Breast epithelium (tissue), 4 donors: Measurements from ENCODE around the gene CYP2C18. TPM values are rescaled to one million over a fixed set of nuclear protein-coding genes. Genes with fewer than 3 reads are reported as not detected.
"Not testable (repeated sequence)": the region's sequence is repeated elsewhere in the genome, so short reads cannot be mapped to it uniquely, and the experiment has no call there.

ENCODE experiments used
- DNase-seq, 2 donors: peaks; one replicate each; pipeline ENCODE4 v3.0.0-alpha.2; 2019; ENCODE audit warnings: low spot score in 2 of 2
- H3K27ac ChIP-seq, 2 donors: fragments of 200-600 bp; sonication (generic) in 1 of 2; one replicate each; pipeline ENCODE4 v1.5.1; 2016 to 2019; ENCODE audit warnings: mild to moderate bottlenecking in 1 of 2
- H3K27me3 ChIP-seq, 2 donors: fragments of 200-600 bp; sonication (generic) in 1 of 2; one replicate each; pipeline versions ENCODE4 v1.5.1 to v1.6.0; 2017 to 2019; ENCODE audit warnings: control low read depth in 1 of 2, mild to moderate bottlenecking in 1 of 2
- H3K36me3 ChIP-seq: fragments of 200-600 bp; one replicate; pipeline ENCODE4 v1.5.1; 2019
- H3K4me1 ChIP-seq, 2 donors: fragments of 200-600 bp; sonication (generic); one replicate each; pipeline ENCODE4 v1.5.1; 2016 to 2019; ENCODE audit warnings: control low read depth in 1 of 2
- H3K4me3 ChIP-seq, 3 donors: fragments of 200-600 bp; sonication (generic); 1 replicate in 2 of 3; 2 replicates in 1 of 3; pipeline ENCODE4 v1.5.1; 2016 to 2019; ENCODE audit warnings: mild to moderate bottlenecking in 3 of 3, moderate library complexity in 2 of 3
- H3K9me3 ChIP-seq, 2 donors: fragments of 200-600 bp; sonication (generic) in 1 of 2; one replicate each; pipeline ENCODE4 v1.5.1; 2016 to 2019; ENCODE audit warnings: control low read depth in 1 of 2
- POLR2A ChIP-seq: fragments of 450-650 bp; IDR thresholded peaks from one replicate; pipeline ENCODE4 v1.6.1; 2016; ENCODE audit warnings: antibody characterized with exemption, mild to moderate bottlenecking, moderate library complexity
- POLR2AphosphoS5 ChIP-seq, 3 donors: sonication (generic); formaldehyde crosslinking; IDR thresholded peaks; one replicate each; pipeline ENCODE4 v1.6.1; 2017; ENCODE audit warnings: antibody characterized with exemption in 3 of 3
- intact Hi-C: fragments of 100-400 bp; cut with DNase I; formaldehyde crosslinking; loops from one replicate; pipeline ENCODE4 v1.15.1; 2023; ENCODE audit warnings: low total_unique reads
- total RNA-seq, 3 donors: library from RNA; depleted of rRNA; stranded (reverse); fragments of >200 nt; gene quantifications; one replicate each; pipeline ENCODE4 v1.1.0, GENCODE V29; 2016
- TF ChIP-seq, protein P1 (sequence below), 3 donors: fragments of 450-650 bp; IDR thresholded peaks; one replicate each; pipeline ENCODE4 v1.5.1; 2016 to 2017; ENCODE audit warnings: antibody characterized with exemption in 3 of 3, mild to moderate bottlenecking in 3 of 3, moderate library complexity in 3 of 3

CYP2C18 gene
- total RNA-seq, 3 donors from 2014 or later: not detected

DNA sequence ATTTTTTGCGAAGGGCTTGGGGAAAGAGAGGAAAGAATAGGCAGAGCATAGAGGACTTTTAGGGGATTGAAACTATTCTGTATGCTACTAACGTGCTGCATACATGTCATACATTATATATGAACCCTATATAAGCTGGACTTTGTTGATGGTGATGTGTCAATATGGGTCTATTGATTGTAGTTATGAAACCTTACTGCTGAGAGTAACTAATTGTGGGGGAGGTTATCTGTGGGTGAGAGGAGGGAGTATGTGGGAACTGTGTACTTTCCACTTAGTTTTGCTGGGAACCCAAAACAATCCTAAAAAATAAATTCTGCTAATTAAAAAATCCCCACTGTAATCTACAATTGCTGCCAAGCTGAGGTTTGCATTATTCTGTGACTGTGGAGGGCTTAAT is 63.6 kb downstream of the CYP2C18 start:
- no peak for DNase-seq
- TF ChIP-seq, protein P1, sequence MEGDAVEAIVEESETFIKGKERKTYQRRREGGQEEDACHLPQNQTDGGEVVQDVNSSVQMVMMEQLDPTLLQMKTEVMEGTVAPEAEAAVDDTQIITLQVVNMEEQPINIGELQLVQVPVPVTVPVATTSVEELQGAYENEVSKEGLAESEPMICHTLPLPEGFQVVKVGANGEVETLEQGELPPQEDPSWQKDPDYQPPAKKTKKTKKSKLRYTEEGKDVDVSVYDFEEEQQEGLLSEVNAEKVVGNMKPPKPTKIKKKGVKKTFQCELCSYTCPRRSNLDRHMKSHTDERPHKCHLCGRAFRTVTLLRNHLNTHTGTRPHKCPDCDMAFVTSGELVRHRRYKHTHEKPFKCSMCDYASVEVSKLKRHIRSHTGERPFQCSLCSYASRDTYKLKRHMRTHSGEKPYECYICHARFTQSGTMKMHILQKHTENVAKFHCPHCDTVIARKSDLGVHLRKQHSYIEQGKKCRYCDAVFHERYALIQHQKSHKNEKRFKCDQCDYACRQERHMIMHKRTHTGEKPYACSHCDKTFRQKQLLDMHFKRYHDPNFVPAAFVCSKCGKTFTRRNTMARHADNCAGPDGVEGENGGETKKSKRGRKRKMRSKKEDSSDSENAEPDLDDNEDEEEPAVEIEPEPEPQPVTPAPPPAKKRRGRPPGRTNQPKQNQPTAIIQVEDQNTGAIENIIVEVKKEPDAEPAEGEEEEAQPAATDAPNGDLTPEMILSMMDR (IDR thresholded peaks at IDR 0.05): no peak
- no peak for TF ChIP-seq POLR2A
- no peak for TF ChIP-seq POLR2AphosphoS5 (IDR thresholded peaks at IDR 0.05)
- Histone ChIP-seq H3K4me1 (no peaks in the 10 kb centered on the region), H3K27ac (no peak overlapping the region), H3K36me3 (no peaks in the 10 kb centered on the region), H3K27me3 (no peaks in the 10 kb centered on the region), H3K9me3 (peaks cover 5 to 34% of the 10 kb centered on the region in 2 donors), H3K4me3 (no peak overlapping the region)
- intact Hi-C loops: no loop called here

GRCh38 chr10:94747838-94748237 is 64.3 kb downstream of the CYP2C18 start:
- DNase-seq: no peak

GRCh38 chr10:94757916-94758315 is 74.4 kb downstream of the CYP2C18 start:
- intact Hi-C loops: no loop called here
- Histone ChIP-seq H3K27ac (no peak overlapping the region), H3K27me3 (no peaks in the 10 kb centered on the region), H3K4me1 (no peaks in the 10 kb centered on the region), H3K9me3 (peaks cover 0 to under 1% of the 10 kb centered on the region in 2 donors), H3K4me3 (no peak overlapping the region), H3K36me3 (no peaks in the 10 kb centered on the region)
- DNase-seq: no peak
- TF ChIP-seq POLR2AphosphoS5 (IDR thresholded peaks at IDR 0.05) (no peak), POLR2A (no peak)
- TF ChIP-seq, protein P1 (IDR thresholded peaks at IDR 0.05): no peak

More at GRCh38 chr10:94747838-94748237, 64.3 kb downstream of the CYP2C18 start:
- no peaks in the 10 kb centered on the region for H3K36me3 ChIP-seq
- intact Hi-C loops: no loop called here
- TF ChIP-seq POLR2A: no peak
- H3K9me3 ChIP-seq: peaks cover 5 to 38% of the 10 kb centered on the region in 2 donors
- no peaks in the 10 kb centered on the region for H3K4me1 ChIP-seq
- H3K27me3 ChIP-seq: no peaks in the 10 kb centered on the region
- no peak overlapping the region for H3K4me3 ChIP-seq
- H3K27ac ChIP-seq: no peak overlapping the region

DNA sequence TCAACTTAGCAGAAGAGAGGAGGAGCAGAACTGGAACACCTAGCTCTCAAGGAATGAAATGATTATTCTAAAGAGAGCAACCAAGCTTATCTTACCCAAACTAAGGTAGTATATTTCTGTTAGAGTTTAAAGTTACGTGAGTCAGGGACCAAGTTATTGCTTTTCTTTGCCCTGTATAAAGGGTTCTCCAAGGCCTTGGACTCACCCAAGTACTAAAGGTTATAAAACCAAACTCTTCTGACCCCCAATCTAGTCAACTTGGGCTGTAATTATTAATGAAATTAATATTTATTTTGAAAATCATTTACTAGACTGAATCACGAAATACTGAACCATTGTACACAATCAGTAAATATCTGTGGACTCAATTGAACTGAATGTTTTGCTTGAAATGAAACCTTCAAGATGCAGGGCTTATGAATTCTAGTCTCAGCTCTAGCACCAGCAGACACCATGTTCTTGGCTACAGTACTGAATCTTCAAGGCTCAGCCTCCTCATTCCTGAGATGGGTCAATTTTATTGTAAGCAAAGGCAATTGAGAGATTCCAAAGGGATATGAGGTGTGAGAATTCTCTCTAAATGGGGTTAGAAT is 77.2 kb downstream of the CYP2C18 start:
- Histone ChIP-seq H3K4me1 (no peaks in the 10 kb centered on the region), H3K36me3 (no peaks in the 10 kb centered on the region), H3K27me3 (no peaks in the 10 kb centered on the region), H3K4me3 (no peak overlapping the region), H3K27ac (no peak overlapping the region), H3K9me3 (no peaks in the 10 kb centered on the region)
- DNase-seq: no peak
- intact Hi-C loops: no loop called here
- TF ChIP-seq, protein P1 (IDR thresholded peaks at IDR 0.05): no peak
- TF ChIP-seq POLR2AphosphoS5 (IDR thresholded peaks at IDR 0.05) (no peak), POLR2A (no peak)

DNA sequence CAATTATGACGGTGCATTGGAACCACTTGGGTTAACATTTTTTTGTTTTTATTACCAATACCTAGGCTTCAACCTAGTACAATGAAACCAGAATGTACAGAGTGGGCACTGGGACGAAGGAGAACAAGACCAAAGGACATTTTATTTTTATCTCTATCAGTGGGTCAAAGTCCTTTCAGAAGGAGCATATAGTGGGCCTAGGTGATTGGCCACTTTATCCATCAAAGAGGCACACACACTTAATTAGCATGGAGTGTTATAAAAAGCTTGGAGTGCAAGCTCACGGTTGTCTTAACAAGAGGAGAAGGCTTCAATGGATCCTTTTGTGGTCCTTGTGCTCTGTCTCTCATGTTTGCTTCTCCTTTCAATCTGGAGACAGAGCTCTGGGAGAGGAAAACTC is 78.9 kb downstream of the CYP2C18 start, which contains the start of gene CYP2C19:
Gene CYP2C19 (plus strand): TSS at position 289 of the 400 bp plus-strand sequence. CDS start 25 bp downstream, at position 314.
- no peaks in the 10 kb centered on the region for H3K36me3 ChIP-seq
- DNase-seq: no peak
- no peaks in the 10 kb centered on the region for H3K9me3 ChIP-seq
- H3K4me3 ChIP-seq: no peak within 1 kb of the TSS
- TF ChIP-seq POLR2AphosphoS5 (IDR thresholded peaks at IDR 0.05): no peak
- TF ChIP-seq, protein P1 (IDR thresholded peaks at IDR 0.05): no peak
- TF ChIP-seq POLR2A: no peak
- H3K27ac ChIP-seq: no peak within 1 kb of the TSS
- H3K4me1 ChIP-seq: no peaks in the 10 kb centered on the region
- H3K27me3 ChIP-seq: no peaks in the 10 kb centered on the region
- intact Hi-C loops: no loop called here

GRCh38 chr10:94775425-94775824 is 91.9 kb downstream of the CYP2C18 start:
- H3K4me1 ChIP-seq, H3K27me3 ChIP-seq, H3K27ac ChIP-seq, H3K4me3 ChIP-seq, DNase-seq, H3K36me3 ChIP-seq, intact Hi-C loops: not testable (repeated sequence)
- H3K9me3 ChIP-seq: peaks cover 0 to 11% of the 10 kb centered on the region in 2 donors
